Chondrocyte (in vitro differentiated cells): ENCODE data around the gene TCFL5. TPM values are rescaled to one million over a fixed set of nuclear protein-coding genes. Genes with fewer than 3 reads are reported as not detected.

Experiments
- DNase-seq: peaks from one replicate; pipeline ENCODE4 v3.0.0; 2021; ENCODE audit warnings: mixed read lengths, low spot score
- H3K27ac Mint-ChIP-seq: one replicate; pipeline ENCODE4 v1.8.0; 2021; ENCODE audit warnings: mild to moderate bottlenecking, moderate library complexity, mixed read lengths; ENCODE audit not compliant: unreplicated experiment
- H3K27me3 Mint-ChIP-seq: 2 replicates; pipeline ENCODE4 v1.8.0; 2021; ENCODE audit warnings: low read depth, mixed read lengths
- H3K36me3 Mint-ChIP-seq: 2 replicates; pipeline ENCODE4 v1.8.0; 2021; ENCODE audit warnings: low read depth, mixed read lengths
- H3K4me1 Mint-ChIP-seq: 2 replicates; pipeline ENCODE4 v1.8.0; 2021; ENCODE audit warnings: low read depth, mild to moderate bottlenecking, mixed read lengths
- H3K4me3 Mint-ChIP-seq: one replicate; pipeline ENCODE4 v1.8.0; 2021; ENCODE audit warnings: mild to moderate bottlenecking, moderate library complexity, mixed read lengths; ENCODE audit not compliant: unreplicated experiment
- H3K9me3 Mint-ChIP-seq: 2 replicates; pipeline ENCODE4 v1.8.0; 2021; ENCODE audit warnings: low read depth, mixed read lengths
- CTCF ChIP-seq: fragments of 200-600 bp; sonication (generic); IDR thresholded peaks from 2 replicates; pipeline ENCODE4 v1.5.0; 2021; ENCODE audit warnings: antibody characterized with exemption, mild to moderate bottlenecking, moderate library complexity
- total RNA-seq: library from RNA; stranded (reverse); gene quantifications from 3 replicates; pipeline ENCODE4 v1.2.1, GENCODE V29; 2021

Gene TCFL5
- total RNA-seq, 1 donor from 2014 or later: 12.7 TPM

DNA sequence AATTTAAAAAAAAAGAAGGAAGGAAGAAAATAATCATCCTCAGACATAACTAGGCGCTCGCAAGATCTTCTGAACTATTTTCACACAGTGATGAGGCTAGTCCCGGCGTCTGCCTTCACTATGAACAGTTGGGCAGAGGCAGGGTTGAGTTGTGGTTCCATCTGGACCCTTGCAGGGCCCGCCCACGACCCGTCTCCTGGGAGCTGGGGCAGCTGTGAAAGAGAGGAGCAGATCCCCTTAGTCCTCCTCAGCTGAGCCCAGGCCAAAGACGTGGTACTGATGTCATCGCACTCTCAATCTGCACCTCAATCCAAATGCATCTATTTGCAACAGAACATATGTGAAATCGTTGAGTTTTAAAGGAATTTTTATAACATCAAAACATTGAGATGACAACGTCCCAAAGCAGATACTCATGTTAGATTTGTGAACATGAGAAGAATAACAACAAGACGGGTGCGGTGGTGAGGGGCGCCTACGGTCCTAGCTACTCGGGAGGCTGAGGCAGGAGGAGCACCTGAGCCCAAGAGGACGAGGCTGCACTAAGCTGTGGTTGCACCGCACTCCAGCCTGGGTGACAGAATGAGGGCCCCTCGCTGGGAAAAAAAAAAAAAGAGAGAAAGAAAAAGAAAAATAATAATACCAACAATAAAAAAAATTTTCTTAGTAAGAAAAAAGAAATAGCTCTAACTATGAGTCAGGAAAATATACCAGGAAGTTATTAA lies 15.3 kb downstream of the TCFL5 start:
- H3K4me1 Mint-ChIP-seq: peaks cover 7% of the 10 kb centered on the region
- TF ChIP-seq CTCF: no peak
- H3K27me3 Mint-ChIP-seq: no peaks in the 10 kb centered on the region
- DNase-seq: no peak
- no peaks in the 10 kb centered on the region for H3K9me3 Mint-ChIP-seq
- H3K27ac Mint-ChIP-seq: no peak overlapping the region
- peaks cover 18% of the 10 kb centered on the region for H3K36me3 Mint-ChIP-seq
- no peak overlapping the region for H3K4me3 Mint-ChIP-seq

- no peaks in the 10 kb centered on the region for H3K27me3 Mint-ChIP-seq
- no peak for DNase-seq
- H3K4me3 Mint-ChIP-seq: no peak overlapping the region
- no peak overlapping the region for H3K27ac Mint-ChIP-seq
- peaks cover 7% of the 10 kb centered on the region for H3K4me1 Mint-ChIP-seq
- no peak for TF ChIP-seq CTCF
- H3K9me3 Mint-ChIP-seq: no peaks in the 10 kb centered on the region
- H3K36me3 Mint-ChIP-seq: peaks cover 17% of the 10 kb centered on the region
Observed at GRCh38 chr20:62845416-62846160, 16.0 kb downstream of the TCFL5 start.

DNA sequence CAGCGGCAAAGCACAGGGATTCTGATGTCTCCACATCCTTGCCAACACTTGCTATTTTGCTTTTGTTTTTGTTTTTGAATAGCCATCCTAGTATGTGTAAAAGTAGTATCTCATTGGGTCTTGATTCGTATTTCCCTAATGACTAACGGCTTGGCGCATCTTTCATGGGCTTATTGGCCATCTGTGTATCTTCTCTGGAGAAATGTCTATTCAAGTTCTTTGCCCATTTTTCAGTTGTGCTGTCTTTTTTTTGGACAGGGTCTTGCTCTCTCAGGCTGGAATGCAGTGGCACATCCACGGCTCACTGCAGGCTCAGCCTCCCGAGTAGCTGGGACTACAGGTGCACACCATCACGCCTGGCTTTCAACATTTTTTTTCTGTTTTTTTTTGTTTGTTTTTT lies 17.4 kb downstream of the TCFL5 start:
- H3K27me3 Mint-ChIP-seq: no peaks in the 10 kb centered on the region
- H3K36me3 Mint-ChIP-seq: peaks cover 11% of the 10 kb centered on the region
- no peak overlapping the region for H3K4me3 Mint-ChIP-seq
- TF ChIP-seq CTCF: no peak
- no peak overlapping the region for H3K27ac Mint-ChIP-seq
- no peaks in the 10 kb centered on the region for H3K9me3 Mint-ChIP-seq
- DNase-seq: no peak
- peaks cover 7% of the 10 kb centered on the region for H3K4me1 Mint-ChIP-seq

- no peak overlapping the region for H3K27ac Mint-ChIP-seq
- H3K27me3 Mint-ChIP-seq: no peaks in the 10 kb centered on the region
- peaks cover 7% of the 10 kb centered on the region for H3K4me1 Mint-ChIP-seq
- H3K4me3 Mint-ChIP-seq: no peak overlapping the region
- no peaks in the 10 kb centered on the region for H3K9me3 Mint-ChIP-seq
- peaks cover 11% of the 10 kb centered on the region for H3K36me3 Mint-ChIP-seq
- no peak for TF ChIP-seq CTCF
- no peak for DNase-seq
Observed at GRCh38 chr20:62843656-62844055, 18.0 kb downstream of the TCFL5 start.

GRCh38 chr20:62841705-62842212 lies 19.9 kb downstream of the TCFL5 start:
- H3K9me3 Mint-ChIP-seq: no peaks in the 10 kb centered on the region
- H3K4me3 Mint-ChIP-seq: no peak overlapping the region
- H3K4me1 Mint-ChIP-seq: peaks cover 2% of the 10 kb centered on the region
- no peaks in the 10 kb centered on the region for H3K27me3 Mint-ChIP-seq
- DNase-seq: no peak
- no peak overlapping the region for H3K27ac Mint-ChIP-seq
- peaks cover 8% of the 10 kb centered on the region for H3K36me3 Mint-ChIP-seq
- TF ChIP-seq CTCF: no peak
